HG03565 (cell line): Measurements from ENCODE around the gene PHOX2A.
"Not testable (repeated sequence)": the region's sequence is repeated elsewhere in the genome, so short reads cannot be mapped to it uniquely, and the experiment has no call there.

ENCODE experiments used
- ATAC-seq: cut with Tn5 transposase; IDR thresholded peaks from one replicate; pipeline ENCODE4 v1.9.1; 2021; ENCODE audit warnings: mild to moderate bottlenecking, moderate library complexity; ENCODE audit not compliant: unreplicated experiment

Gene PHOX2A

DNA sequence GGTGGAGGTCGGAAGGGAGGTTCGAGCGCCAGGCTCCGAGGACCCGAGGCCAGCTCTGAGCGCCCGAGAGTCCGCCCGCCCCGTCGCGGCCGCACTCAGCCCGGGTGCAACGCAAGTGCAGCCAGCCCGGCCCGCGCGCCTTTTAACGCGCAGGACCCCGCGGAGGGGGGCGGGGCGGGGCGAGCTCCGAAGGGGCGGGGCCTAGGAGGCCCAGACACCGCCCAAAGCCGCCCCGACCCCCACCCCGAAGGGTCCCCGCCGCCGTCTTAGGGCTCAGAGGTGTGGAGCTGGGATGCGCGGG is at the start of gene PHOX2A:
Gene PHOX2A (minus strand): TSS at position 117 of the 301 bp plus-strand sequence. CDS start 172 bp downstream, outside the sequence.
- no peak for ATAC-seq

DNA sequence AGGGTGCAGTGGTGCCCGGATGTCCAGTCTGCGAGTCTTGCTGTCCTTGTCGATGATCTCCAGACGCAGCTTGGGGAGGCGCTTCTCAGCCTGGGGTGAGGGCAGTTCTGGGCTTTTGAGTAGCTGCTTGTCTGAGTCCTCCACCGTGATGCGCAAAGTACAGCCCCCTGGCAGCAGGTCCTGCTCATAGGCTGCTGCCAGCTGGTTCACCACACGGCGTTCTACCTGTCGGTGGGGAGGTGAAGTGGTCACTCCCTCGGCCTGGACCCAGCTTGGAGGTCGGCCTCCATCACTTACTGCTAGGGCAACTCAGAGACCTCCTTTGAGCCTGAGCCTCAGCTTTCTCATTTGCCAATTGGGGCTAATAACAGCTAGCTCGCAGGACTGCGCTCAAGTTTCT is 49.4 kb upstream of the PHOX2A start:
- no peak for ATAC-seq

DNA sequence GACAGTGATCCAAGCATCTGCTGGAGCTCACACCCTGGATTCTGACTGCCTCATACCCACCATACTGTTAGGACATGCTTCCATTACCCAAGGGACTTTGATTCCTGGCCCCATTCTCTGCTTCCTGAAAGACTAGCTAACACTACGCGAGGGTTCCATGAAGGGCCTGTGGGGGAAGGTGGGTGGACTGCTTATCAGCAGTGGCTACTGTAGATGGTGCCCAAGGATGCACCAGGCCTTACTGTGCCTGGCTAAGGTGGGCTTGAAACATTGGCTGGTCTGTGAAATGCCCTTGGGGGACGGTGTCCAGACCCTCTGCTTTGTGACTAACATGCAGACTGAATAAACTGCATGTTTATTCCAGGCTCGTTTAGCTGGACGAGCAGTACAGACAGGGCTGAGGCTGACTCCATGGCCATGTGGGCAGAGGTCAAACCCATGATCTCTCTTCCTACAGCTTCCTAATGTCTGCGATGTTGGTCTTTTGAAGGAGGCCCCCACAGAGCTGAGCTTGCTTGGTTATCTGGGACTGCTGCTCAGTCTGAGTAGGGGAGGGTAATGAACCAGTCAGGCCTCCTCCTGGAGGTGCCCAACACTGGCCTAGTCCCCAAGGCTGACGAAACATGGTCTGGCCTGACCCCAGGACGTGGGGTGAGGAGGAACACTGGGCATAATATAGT is 48.3 kb upstream of the PHOX2A start:
- ATAC-seq, result no peak

DNA sequence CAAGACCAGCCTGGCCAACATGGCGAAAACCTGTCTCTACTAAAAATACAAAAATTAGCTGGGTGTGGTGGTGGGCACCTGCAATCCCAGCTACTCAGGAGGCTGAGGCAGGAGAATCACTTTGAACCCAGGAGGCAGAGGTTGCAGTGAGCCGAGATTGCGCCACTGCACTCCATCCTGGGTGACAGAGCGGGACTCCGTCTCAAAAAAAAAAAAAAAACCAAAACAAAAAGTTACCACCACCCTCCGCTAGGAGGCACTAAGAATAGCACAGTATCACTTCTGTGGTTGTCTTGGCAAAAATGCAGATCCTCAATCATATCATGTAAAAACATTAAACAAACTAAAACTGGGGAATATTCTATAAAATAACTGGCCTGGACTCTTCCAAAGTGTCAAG is 46.8 kb upstream of the PHOX2A start:
- not testable (repeated sequence) for ATAC-seq

DNA sequence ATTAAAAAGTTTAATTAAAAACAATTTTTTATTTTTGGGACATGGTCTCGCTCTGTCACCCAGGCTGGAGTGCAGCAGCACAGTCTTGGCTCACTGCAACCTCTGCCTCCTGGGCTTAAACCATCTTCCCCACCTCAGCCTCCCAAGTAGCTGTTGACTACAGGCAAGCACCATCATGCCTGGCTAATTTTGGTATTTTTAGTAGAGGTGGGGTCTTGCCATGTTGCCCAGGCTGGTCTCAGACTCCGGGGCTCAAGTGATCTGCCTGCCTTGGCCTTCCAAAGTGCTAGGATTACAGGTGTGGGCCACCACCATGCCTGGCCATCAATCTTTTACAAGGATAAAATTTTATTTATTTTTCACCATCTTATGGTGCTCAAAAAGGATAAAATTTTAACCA is 43.3 kb upstream of the PHOX2A start:
- ATAC-seq, result no peak

DNA sequence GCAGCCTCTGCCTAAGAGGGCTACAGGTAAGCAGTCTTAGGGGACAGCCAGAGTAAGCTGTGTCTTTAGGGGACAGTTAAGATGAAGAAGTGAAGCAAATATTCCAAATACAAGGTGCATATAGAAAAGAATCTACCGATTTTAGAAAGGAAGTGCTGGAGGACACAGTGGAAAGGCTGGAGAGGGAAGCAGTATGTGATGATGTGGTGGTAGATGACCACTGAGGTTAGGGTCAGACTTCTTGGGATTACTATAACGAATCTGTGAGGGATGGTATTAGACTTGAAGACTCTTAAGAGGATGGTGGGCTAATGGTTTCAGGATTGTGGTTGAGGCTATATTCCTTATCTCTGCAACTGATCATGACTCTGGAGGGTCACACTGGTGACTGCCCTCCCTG is 40.0 kb upstream of the PHOX2A start:
- no peak for ATAC-seq

DNA sequence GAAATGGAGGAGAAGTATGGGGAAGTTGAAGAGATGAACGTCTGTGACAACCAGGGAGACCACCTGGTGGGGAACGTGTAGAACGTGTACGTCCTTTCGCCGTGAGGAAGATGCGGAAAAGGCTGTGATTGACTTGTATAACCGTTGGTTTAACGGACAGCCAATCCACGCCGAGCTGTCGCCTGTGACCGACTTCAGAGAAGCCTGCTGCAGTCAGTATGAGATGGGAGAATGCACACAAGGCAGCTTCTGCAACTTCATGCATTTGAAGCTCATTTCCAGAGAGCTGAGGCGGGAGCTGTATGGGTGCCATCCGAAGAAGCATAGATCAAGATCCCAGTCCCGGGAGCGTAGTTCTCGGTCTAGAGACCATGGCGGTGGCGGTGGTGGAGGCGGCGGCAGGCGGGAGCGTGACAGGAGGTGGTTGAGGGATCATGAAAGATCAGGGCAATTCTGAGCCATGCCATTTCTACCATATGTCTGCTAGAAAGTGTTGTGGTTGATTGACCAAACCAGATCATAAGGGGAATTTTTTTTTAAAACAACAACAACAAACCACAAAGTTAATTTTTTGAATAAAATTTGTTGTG is 36.8 kb upstream of the PHOX2A start:
- no peak for ATAC-seq

DNA sequence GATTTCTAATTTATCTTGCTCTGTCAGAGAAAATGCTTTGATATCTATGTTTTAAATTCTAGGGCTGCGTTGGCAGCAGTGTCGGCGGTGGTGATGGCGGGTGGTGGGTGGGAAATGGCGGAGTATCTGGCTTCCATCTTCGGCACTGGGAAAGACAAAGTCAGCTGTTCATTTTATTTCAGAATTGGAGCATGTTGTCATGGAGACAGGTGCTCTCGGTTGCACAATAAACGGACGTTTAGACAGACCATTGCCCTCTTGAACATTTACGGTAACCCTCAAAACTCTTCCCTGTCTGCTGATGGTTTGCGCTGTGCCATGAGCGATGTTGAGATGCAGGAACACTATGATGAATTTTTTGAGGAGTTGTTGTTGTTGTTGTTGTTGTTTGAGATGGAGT is 36.1 kb upstream of the PHOX2A start:
- no peak for ATAC-seq

DNA sequence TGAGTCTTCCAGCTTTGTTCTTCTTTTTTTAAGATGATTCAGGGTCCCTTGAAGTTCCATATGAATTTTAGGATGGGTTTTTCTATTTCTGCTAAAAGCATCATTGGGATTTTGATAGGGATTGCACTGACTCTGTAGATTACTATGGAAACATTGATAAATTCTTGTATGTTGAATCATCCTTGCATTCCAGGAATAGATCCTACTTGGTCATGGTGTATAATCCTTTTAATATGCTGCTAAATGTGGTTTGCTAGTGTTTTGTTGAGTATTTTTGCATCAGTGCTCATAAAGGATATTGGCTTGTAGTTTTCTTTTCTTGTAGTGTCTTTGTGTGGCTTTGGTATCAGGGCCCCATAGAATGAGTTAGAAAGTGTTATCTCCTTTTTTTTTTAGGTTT is 34.9 kb upstream of the PHOX2A start:
- no peak for ATAC-seq

DNA sequence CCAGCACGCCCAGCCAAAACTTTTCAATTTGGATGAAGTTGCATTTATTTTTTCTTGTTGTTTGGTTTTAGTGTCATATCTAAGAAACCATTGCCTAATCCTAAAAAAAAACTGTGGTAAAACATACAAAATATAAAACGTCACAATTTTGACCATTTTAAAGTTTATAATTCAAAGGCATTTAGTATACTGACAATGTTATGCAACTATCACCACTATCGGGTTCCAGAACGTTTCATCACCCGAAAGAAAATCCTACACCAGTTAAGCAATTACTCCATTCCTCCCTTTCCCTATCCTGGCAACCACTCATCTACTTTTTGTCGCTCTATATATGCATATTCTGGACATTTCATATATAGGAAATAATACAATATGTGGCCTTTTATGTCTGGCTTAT is 30.5 kb upstream of the PHOX2A start:
- no peak for ATAC-seq

DNA sequence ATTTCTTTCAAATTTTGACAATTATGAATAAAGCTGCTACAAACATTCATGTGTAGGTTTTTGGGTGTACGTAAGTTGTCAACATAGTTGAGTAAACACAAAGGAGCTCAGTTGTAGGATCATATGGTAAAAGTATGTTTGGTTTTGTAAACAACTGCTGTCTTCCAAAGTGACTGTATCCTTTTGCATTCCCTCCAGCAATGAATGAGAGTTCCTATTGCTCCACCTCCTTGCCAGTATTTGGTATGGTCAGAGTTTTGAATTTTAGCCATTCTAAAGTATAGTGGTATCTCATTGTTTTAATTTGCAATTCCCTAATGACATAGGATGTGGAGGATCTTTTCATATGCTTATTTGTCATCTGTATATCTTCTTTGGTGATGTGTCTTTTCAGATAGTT is 28.0 kb upstream of the PHOX2A start:
- no peak for ATAC-seq

DNA sequence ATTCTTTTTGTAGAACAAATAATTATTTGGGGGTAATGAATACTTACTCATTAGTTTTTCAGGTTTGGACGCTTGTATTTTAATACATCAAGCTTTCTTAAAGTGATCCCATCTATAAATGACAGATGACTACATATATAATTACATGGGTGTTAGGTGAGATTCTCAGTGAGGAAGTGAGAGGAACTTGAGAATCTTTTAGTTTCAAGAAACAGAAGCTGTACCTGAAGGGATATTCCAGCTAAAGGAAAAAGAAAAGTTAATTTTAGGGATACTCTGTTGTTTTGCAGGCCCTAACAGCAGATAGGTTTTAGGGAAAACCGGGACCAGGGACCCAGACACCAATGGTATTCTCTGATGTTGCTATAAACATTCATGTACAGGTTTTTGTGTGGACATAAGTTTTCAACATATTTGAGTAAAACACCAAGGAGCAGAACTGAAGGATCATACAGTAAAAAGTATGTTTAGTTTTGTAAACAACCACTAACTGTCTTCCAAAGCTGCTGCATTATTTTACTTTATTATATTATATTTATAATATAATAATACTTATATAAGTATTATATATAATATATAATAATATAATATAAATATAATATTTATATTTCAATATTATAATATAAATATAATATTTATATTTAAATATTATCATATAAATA is 24.1 kb upstream of the PHOX2A start:
- ATAC-seq, result no peak

DNA sequence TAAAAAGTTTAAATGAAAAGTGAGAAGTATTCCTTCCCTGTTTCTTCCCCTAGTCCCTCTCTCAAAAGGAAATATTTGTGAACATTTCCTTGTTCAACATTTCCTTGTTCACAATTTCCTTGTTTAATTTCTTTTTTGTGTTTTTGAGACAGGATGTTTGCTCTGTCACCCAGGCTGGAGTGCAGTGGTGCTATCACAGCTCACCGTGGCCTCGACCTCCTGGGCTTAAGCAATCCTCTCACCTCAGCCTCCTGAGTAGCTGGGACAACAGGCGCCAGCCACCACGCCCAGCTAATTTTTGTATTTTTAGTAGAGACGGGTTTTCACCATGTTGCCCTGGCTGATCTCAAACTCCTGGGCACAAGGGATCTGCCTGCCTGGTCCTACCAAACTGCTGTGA is 23.0 kb upstream of the PHOX2A start:
- not testable (repeated sequence) for ATAC-seq

DNA sequence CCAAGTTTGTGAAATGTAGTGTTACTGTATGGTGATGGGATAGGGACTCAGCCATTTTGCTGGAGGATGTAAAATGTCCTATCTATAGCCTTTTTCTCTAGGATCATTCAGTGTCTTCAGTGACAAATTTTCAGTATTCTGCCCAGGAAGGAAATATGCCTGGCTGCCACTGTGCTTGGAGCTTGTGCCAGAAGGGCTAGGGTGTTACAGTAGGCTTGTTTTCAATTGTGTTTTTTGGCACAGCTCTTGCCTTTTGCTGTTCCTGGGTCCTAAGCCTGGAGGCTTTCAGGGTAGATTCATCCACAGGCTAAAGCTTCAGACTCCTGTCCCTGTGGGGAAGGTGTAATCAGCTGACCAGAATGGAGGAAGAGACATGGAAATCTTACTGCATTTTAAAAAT is 22.0 kb upstream of the PHOX2A start:
- ATAC-seq, result no peak

DNA sequence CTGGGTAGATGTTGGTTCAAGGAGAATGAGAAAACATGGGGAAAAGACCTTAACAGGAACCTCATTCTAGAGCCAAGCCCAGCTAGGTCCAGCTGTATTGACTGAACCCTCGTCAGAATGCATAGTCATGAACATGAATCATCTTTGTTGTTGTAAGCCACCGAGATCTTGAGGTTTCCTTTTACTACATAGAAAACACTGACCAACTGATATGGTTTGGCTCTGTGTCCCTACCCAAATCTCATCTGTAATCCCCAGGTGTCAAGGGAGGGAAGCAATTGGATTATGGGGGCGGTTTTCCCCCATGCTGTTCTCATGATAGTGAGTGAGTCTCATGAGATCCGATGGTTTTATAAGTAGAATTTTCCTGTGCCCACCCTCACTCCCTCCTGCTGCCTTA is 19.4 kb upstream of the PHOX2A start:
- no peak for ATAC-seq

DNA sequence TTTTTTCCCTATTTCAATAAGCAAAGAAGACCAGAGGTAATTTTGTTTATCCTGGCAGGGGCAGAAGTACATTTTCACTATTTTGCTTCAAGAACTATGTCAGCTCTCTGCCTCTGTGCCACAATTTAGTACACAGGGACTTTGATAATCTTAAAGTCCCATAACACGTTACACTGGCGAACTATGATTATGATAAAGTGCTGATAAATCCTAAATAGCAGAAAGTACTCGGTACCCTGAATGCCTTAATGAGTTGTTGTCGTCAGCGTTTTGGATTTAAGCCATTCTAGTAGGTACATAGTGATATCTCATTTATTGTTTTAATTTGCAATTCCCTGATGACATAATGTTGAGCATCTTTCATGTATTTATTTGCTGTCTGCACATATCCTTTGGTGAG is 16.6 kb upstream of the PHOX2A start:
- ATAC-seq, result no peak

DNA sequence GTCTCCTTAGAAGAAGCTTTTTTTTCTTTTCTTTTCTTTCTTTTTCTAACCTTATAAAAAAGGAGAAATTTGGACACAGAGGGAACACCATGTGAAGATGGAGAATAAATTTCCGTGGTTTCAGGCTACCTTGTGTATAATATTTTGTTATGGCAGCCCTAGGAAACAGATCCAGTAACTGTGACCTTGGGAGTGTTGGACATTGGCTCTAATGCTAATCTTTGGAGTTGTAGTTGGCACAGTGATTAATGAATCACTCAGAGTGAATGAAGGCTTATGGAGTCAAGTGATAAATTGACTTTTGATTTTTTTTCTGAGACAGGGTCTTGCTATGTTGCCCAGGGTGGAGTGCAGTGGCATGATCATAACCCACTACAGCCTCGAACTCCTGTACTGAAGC is 15.5 kb upstream of the PHOX2A start:
- no peak for ATAC-seq

DNA sequence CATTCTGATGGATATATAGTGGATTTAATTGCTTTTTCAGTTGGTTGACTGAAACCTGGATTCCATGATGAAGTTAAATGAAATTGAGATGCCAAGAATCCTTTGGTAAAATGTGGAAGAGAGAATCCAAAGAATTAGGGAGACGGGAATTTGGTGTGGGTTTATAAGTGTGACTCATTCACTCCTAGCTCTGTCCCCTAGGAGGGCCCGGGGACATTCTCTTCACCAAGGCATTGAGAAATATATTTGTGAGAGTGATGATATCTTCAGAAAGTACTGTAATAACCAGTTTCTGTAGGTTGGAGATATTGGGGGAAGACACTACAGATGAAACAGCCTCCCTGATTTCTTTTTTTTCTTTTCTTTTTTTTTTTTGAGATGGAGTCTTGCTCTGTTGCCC is 13.6 kb upstream of the PHOX2A start:
- ATAC-seq, result no peak

DNA sequence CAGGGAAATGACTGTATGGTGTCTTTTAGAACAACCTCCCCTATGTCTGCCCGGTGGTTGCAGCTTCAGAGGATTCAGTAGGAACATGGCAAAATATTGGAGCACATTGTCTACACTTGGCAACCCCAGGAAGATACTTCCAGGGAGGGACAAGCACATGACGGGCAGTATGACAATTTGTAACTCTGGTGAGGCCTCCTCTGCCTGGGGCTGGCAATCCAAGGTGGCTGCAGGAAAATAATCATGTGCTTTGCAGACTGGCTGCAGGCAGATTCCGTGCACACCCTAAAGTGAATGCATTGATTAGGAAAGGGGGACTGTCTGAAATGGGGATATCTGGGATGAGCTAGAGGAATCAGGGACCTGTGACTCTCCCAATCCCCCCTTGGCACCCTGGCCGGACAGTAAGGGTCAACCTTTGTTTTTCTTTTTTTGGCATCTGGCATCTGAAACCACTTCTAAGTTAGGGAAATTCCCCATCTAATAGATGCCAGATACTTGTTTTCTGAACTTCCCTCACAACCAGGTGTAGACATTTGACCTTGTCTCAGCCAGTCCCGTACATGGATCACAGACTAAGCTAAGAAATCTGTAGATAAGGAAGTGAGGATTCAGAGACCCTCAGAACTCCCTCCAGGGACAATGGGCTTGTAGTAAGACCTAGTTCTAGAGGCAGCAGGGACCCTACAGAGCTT is 10.5 kb upstream of the PHOX2A start:
- no peak for ATAC-seq

DNA sequence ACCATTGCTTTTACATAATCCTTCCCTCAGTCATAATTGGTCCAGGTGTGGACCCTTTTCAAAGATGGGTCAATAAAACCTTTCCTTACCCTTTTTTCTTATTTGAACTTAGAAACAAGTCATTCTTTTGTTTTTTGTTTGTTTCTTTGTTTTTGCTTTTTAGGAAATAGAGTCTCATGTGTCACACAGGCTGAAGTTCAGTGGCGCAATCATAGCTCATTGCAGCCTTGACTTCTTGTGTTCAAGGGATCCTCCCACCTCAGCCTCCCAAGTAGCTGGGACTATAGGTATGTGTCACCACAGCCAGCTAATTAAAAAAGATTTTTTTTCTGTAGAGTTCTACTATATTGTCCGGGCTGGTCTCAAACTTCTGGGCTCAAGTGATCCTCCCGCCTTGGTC is 9.4 kb upstream of the PHOX2A start:
- no peak for ATAC-seq

DNA sequence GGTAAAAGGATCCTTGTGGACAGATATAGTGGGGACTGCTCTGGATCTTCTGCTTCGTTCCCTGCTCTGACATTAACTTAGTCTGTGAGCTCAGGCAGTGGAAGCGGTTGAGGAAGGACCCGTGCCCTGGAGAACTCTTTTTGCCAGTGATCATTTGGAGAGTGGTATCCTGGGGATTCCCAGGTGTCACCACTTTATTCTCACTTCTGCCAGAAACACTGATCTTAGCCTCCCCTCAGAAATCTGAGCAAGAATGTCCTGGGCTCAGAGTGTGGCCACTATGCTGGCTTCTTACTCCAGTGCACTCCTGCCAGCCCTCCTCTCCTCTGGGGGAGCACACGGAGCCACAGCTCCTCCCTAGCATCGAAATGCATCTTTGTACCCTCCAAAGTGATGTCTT is 7.6 kb upstream of the PHOX2A start:
- no peak for ATAC-seq
